HS-5 (cell line): ENCODE data around the gene DOK7.
A peak's percentile ranks its signal among the peaks of the same experiment; 100 is the strongest.

Experiments
- DNase-seq: peaks from one replicate; pipeline ENCODE4 v3.0.0-alpha.2; 2012; ENCODE audit warnings: low read depth

The DOK7 gene

DNA sequence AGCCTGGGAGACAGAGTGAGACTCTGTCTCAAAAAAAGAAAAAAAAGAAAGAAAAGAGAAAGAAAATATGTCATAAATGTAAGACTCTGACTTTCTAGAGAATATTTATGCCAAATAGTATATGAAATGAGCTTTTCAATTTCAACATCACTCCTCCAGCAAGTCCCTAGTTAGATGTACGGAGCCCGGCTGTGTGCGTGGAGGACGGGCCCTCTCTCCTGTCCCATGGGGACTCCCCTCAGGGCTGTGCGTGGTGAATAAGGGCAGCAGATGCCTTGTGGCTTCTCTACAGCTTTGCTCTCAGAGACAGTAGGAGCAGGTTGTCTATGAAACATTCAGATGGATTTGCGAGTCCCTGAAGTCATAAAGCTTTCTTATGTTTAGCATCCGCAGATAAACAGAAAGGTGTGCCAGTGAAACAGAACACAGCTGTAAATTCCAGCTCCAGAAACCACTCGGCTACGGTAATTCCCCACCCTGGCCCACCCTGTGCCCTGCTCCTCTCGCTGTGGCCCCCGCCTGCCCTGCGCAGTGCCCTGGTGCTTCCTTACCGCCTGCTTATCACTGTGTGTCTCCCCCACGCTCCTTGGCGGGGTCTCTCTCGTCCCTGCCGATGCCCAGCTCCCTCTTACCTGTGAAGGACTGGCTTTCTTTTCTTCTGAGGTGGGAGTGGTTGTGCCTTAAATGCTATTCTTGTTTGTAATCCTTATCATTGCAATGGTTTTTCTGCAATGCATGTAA, 35.2 kb upstream of the DOK7 start:
- DNase-seq = no peak

DNA sequence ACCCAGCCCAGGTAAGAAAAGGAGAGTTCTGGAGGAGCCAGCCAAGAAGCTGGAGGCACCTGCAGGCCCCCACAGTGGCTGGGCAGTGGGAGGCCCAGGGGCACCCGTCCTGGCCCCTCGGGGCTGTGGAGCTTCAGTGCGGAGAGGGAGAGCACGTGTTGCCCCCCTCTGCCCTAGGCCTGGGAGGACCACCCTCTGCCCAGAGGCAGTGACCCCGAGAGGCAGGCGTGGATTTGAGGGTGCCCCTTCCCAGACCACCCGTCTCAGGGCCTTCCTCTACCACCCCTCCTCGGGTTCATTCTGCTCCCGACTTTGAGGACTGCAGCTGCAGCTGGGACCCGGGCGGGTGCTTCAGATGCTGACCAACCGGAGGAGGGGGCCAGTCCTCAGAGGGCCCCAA, 33.5 kb upstream of the DOK7 start:
- DNase-seq = no peak

DNA sequence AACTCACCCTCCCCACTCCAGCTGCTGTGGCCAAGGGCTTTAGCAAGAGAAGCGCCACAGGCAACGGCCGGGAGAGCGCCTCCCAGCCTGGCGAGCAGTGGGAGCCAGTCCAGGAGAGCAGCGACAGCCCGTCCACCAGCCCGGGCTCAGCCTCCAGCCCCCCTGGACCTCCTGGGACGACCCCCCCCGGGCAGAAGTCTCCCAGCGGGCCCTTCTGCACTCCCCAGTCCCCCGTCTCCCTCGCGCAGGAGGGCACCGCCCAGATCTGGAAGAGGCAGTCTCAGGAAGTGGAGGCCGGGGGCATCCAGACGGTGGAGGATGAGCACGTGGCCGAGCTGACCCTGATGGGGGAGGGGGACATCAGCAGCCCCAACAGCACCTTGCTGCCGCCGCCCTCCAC, 32.6 kb upstream of the DOK7 start:
- no peak for DNase-seq

DNA sequence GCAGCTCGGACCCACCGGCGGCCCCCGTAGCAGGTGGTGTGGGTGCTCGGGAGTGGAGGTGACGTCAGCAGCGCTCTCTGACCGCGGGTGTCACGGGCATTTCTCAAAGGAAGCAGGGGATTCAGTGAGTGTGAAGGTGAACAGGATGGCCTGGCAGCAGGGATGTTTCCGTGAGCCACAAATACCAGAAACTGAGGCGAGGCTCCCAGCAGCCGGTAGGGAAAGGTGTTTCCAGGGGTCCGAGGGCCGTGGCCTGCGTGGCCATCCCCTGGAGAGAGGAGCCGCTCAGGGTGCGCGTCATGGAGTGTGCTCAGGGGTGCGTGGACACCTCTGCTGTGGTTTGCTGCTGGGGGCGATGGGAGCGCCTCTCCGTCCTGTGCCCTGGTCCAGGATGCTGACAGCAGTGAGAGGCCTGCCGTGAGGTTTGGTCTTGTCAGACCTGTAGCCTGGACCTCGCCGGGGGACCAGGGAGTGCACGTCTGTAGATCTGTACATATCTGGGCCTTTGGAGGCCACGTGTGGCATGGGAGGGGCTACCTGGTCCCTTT, 31.6 kb upstream of the DOK7 start:
- DNase-seq = no peak

DNA sequence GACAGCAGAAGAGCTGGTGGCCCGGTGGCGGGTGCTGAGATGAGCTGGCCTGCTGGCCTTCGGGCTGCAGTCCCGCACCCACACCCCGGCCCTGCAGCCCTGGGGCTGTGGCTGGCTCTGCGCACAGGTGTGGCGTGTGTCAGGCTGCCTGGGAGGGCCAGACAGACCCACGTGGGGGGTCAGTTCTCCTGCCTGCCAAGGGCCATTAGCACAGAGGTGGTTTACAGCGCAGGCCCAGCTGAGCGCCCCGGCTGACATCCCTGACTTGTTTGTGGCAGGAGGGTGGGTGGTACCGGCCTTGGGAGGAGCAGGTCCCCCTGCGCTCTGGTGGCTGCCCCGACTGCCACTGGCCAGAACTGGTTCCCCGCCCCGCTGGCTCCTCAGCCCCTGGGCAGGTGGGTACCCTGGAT, 30.7 kb upstream of the DOK7 start:
- no peak for DNase-seq

DNA sequence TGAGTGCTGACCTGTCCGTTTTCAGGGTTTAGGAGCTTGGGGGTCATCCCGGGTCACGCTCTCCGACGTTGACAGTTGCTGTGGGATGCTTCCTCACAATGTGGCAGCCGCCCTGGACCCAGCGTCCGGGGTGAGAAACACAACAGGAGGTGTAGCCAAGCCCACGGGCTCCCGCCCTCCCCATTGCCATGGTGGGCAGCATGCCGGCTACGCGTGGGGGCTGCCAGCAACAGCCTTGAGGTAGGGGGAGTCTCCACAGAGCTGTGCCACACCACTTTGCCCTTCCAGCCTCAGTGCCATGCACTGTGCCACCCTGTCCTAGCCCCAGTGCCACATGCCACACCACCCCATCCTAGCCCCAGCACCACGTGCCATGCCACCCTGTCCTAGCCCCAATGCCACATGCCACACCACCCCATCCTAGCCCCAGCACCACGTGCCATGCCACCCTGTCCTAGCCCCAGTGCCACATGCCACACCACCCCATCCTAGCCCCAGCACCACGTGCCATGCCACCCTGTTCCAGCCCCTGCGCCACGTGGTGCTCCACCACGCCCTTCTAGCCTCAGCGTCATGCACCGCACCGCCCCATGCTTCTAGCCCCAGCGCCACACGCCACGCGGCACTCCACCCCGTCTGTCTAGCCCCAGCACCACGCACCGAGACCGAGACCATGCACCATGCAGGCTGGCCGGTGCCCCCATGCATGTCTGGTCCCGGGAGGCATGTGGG, 29.8 kb upstream of the DOK7 start:
- DNase-seq = no peak

DNA sequence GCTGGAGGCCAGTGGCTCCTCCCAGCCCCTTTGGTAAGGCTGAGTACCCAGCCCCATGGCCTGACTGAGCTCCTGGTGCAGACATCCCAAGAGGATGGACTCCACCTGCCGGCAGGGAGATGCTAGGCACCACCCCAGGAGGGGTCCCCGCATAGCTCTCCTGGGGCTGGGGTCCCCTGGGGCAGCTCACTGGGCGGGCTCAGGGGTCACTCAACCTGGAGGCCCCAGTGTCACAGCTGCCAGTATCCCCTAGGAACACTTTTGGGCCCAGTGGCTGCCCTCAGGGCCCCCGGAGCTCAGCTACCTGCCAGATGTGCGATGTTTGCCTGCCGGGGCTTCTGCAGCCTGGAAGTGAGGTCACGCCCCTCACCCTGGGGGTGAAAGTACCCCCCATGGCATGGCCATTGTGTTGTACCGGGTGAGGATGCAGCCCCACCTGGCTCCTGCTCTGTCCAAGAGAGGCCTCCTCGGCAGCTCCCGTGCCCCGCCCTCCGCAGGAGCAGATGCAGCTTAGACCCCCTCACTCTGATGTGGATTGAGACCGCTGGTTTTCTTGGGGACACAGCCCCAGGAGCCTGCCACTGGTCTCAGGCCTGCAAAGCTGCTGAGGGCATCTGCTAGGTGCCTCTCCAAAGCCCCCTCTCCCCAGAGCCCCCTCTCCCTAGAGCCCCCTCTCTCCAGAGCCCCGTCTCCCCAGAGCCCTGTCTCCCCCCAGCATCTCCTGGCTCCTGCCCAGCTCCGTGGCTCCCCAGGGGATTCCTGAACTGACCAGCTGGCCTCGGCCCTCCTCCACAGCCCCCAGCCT, 28.0 kb upstream of the DOK7 start:
- no peak for DNase-seq

DNA sequence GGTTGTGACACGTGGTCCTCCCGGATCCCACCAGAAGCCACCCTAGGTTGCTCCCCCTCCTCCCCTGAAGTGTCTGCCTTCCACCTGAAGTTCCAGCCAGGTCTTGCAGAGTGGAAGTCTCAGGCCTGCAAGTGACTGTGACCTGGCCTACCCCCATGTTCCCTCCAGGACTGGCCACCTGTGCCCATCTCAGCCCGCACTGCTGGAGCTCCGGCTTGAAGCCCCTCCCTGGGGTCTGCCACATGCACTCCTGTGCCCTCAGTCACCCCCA, 27.5 kb upstream of the DOK7 start:
- no peak for DNase-seq

DNA sequence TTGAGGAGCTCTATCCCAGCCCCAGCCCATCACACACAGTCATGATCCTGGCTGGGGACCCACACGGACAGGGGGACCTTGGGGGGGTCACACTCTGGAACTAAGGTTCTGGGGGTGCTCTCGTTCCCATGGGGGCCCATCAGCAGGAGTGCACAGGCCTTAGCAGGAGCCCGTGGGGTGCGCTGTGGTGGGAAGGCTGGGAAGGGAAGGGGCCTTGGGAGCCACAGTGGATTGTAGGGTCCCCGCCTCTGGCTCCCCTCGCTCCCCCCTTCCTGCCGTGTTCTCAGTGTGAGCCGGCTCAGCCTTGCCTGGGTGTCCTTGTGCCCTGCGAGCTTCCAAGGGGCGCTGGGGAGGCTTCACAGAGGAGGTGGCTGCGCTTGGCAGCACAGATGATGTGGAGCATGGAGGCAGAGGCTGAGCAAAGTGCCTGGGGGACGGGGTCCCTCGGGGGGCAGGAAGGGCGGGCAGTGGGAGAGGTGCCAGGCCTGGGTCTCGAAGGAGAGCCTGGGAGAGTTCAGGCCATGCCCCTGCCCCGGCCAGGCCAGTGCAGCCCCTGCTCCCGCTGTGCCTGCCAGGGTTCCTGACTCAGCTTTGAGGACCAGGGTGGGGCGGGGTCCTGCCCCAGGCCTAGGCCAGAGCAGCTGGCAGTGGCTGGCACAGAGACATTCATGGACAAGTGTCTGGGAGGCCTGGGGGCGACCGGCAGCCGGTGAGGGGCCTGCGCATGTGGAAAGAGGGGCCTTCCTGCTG, 26.9 kb upstream of the DOK7 start:
- DNase-seq = no peak

DNA sequence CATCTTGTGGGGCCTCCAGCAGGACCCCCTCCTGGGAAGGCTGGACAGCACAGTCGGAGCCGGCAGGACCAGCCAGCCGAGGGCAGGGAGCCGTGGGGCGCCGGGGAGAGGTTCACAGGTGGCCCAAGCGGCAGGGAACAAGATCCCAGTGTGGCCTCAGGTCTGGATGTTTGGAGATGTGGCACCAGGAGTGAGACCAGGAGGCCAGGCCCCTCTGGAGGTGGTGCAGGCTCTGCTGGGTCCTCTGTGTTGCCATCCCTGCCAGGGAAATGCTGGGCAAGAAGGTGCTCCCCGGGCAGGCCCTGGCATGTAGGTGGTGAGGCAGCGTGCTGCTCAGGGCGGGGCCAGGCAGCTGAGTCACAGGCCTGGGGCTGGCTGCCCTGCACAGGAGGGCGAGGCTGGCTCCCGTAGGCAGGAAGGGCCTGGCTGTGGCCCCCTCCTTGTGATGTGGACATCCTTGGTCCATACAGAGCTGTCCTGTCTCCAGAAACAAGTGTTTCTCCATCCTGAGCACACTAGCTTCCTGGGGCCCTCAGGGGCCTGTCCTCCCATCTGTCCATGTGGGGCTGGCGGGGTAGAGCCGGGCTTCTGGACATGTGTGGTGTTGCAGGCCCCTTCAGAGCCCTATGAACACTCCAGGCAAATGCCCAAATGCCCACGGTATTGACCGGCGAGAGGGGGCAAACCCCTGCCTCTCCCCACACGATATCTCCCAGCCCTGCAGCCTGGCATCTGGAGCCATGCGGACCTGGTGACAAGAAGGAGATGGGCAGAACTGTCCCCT, 26.1 kb upstream of the DOK7 start:
- peak; percentile 32 for DNase-seq

DNA sequence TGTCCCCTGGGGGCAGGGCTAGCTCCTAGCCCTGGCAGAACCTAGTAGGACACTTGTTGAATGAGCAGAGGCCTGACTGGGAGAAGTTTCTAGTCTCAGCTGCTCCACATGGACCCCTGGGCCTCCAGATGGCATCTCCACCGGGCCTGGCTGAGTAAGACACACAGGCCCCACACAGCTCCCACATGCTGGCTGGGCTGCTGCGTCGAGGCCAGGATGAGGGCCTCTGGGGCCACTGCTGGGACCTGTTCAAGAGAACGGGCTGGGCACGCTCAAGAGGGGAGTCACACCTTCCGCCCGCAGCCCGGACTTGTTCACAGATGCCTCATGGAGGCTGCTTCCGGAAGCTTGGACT, 25.5 kb upstream of the DOK7 start:
- no peak for DNase-seq

DNA sequence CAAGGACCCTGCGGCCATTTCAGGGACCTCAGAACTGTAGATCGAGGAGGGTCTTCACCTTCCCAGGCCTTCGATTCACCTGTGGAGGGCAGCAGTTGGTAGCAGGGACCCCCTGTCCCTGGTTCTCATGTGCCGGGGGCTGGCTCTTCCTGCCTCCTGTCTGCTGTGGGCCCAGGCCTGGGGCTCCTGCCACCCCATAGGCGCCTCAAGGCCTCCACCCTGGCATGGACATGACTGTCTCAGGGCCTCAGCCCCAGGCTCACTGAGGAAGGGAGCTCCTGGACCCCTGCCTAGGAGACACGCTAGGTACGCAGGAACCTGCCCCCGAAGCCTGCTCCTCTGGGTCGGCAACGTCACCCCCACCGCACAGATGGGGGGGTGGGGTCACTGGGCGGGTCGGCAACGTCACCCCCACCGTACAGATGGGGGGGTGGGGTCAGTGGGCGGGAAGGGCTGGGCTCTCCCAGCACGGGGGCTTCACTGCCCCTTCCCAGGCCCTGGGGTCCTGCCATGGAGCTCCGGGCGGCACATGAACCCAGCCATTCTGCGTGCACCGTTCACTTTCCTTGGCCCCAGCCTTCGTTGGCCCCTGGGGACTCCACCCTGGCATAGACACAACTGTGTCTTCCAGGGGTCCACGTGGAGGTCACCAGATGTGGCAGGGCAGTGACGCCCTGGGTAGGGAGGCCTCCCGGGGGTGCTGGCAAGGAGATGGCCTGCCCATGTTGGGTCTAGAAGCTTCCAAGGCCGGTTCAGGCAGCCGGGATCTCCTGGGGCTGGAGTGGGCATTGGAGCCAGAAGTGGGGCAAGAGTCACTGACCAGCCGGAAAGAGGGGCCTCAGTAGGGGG, 24.9 kb upstream of the DOK7 start:
- no peak for DNase-seq

DNA sequence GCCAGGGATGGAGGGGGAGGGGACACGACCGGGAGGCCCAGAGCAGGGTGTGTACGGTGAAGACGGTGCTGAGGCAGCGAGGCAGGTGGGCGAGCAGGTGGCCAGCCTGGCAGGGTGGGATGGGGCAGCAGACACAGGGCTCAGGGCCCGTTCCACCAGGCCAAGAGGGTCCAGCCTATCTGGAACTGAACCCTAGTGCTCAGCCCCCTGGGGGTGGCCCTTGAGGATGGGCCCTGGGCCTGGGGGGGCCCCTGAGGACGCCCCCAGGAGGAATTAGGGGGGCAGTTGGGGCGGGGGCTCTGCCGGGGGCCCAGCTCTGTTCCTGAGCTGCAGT, 24.3 kb upstream of the DOK7 start:
- no peak for DNase-seq

DNA sequence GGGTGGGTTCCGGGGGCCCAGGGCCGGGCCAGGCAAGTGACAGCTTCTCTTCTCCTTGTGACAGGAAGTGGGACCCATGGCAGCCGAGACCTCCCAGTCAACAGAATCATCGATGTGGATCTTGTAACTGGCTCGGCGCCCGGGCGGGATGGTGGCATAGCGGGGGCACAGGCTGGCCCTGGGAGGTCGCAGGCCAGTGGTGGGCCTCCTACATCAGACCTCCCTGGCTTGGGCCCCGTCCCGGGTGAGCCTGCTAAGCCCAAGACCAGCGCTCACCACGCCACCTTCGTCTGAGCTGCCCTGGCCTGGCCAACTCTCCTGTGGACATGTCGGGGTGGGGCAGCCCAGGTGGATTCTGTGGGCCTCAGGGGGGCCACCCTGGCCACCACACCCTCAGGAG, 23.7 kb upstream of the DOK7 start:
- DNase-seq = no peak

DNA sequence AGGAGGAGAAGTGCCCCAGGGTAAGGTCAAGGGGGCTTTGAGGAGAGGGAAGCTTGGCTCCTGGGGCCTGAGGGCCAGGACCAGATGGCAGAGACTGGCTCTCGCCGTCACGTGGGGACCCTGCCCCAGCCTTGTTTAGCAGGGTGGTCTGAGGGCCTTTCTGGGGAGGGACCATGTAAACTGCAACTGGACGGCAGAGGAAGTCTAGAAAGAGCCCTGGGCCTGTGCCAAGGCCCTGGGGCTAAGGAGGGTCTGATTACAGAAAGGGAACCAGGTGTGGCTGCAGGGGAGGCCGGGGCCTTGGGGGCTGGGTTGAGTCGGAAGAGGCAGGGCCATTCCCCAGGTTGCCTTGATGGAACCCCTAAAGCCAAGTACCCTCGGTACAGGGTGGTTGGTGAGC, 23.1 kb upstream of the DOK7 start:
- no peak for DNase-seq

DNA sequence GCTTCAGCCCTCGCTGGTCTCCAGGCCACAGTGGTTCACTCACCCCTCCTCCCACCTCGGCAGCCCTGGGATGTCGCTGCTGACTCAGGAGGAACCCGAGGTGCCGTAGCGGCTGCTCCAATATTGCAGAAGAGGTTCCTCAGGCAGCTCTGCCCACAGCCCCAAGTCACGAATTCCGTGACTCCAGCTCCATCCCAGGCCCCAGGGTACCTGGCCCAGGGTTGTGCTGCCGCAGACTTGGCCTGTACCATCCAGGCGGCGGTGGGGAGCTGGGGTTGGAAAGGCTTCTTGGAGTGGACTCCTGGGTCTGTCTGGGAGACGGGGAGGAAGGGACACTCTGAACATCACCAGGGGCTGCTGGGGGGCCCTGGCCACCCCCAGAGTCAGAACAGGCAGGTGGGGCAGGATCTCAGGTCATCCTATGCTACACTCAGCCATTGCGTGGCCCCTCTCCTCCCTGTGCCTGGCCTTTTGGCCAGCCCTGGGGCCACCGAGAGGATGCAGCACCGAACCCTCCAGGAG, 22.1 kb upstream of the DOK7 start:
- no peak for DNase-seq

DNA sequence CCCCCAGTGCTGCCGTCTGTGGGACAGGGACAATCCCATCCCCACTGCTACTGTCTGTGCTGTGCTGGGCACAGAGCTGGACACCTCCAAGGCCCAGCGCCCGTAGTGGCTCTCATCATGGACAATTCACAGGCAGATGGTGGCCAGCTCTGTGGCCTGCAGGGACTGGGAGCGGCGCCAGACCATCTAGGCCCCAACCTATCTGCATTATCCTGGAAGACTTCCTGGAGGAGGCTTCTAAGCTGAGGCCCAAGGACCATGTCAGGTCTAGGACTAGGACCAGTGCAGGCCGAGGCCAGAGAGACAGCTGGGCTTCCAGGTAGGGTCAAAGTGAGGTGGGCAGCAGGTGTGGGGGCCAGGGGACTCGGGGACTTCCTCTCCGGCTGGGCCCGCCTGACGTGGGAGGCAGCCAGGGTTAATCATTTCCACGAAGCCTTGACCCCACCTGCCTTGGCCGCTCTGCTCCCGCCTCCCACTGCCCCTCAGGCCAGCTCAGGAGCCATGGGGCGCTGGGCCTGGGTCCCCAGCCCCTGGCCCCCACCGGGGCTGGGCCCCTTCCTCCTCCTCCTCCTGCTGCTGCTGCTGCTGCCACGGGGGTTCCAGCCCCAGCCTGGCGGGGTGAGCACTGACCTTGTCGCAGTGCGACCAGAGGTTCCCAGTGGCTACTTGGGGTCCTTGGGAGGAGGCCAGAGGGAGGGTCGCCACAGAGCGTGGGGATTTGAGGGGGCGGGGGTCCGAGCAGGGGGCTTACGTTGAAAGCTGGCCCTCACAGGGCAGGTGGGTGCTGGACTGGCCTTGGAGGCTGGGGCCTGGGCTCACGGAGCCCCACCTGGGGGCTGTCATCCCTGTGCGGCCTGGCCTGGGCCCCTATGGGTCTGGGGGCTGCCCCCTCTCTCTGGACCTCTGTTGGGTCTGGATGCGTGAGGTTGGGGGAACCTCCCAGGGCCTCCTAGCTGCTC, 21.3 kb upstream of the DOK7 start, which contains the start of gene HGFAC:
Gene HGFAC (plus strand): TSS at position 468 of the 959 bp plus-strand sequence. CDS start 34 bp downstream, at position 502.
- no peak for DNase-seq

DNA sequence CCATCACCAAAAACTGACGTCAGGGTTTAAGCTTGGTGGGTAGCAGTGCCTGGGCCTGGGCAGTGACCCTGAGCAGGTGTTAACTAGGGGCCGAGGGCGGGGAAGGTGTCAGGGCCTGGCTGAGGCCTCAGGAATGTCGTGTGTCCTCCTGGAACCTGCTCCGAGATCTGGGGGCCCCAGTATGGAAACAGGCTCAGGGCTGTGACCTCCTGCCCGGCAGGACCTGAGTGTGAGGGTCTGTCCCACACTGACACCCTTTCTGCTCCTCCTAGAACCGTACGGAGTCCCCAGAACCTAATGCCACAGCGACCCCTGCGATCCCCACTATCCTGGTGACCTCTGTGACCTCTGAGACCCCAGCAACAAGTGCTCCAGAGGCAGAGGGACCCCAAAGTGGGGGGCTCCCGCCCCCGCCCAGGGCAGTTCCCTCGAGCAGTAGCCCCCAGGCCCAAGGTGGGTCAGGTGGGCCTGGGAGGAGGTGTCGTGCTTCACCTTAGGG, 20.6 kb upstream of the DOK7 start:
- DNase-seq = no peak
